ENCODE data around the gene REC114.
"Not testable (repeated sequence)": the region's sequence is repeated elsewhere in the genome, so short reads cannot be mapped to it uniquely, and the experiment has no call there.

REC114 gene

GRCh38 chr15:73575636-73576247 is 132.8 kb downstream of the REC114 start:
- no peak for DNase-seq (ENCODE audit: low read depth, low spot score)

GRCh38 chr15:73577593-73577992 is 134.6 kb downstream of the REC114 start:
- DNase-seq (ENCODE audit: low read depth, low spot score) = not testable (repeated sequence)

GRCh38 chr15:73578026-73578425 is 135.1 kb downstream of the REC114 start:
- no peak for DNase-seq (ENCODE audit: low read depth, low spot score)

GRCh38 chr15:73582851-73583379 is 140.0 kb downstream of the REC114 start:
- no peak for DNase-seq (ENCODE audit: low read depth, low spot score)

GRCh38 chr15:73583544-73583943 is 140.6 kb downstream of the REC114 start:
- no peak for DNase-seq (ENCODE audit: low read depth, low spot score)

- no peak for DNase-seq (ENCODE audit: low read depth, low spot score)
Measured at GRCh38 chr15:73584699-73585420, 141.9 kb downstream of the REC114 start.

- no peak for DNase-seq (ENCODE audit: low read depth, low spot score)
Measured at GRCh38 chr15:73585871-73586654, 143.1 kb downstream of the REC114 start.

- DNase-seq (ENCODE audit: low read depth, low spot score) = no peak
Measured at GRCh38 chr15:73589766-73590165, 146.8 kb downstream of the REC114 start.

GRCh38 chr15:73590263-73590662 is 147.3 kb downstream of the REC114 start:
- no peak for DNase-seq (ENCODE audit: low read depth, low spot score)

- no peak for DNase-seq (ENCODE audit: low read depth, low spot score)
Measured at GRCh38 chr15:73593304-73594074, 150.5 kb downstream of the REC114 start.

- no peak for DNase-seq (ENCODE audit: low read depth, low spot score)
Measured at GRCh38 chr15:73594109-73594508, 151.1 kb downstream of the REC114 start.

GRCh38 chr15:73596174-73596573 is 153.2 kb downstream of the REC114 start:
- DNase-seq (ENCODE audit: low read depth, low spot score) = no peak

- DNase-seq (ENCODE audit: low read depth, low spot score) = no peak
Measured at GRCh38 chr15:73597036-73597638, 154.2 kb downstream of the REC114 start.

GRCh38 chr15:73598530-73599160 is 155.7 kb downstream of the REC114 start:
- DNase-seq (ENCODE audit: low read depth, low spot score) = no peak

- no peak for DNase-seq (ENCODE audit: low read depth, low spot score)
Measured at GRCh38 chr15:73599934-73600333, 157.0 kb downstream of the REC114 start.

GRCh38 chr15:73600413-73601335 is 157.7 kb downstream of the REC114 start:
- DNase-seq (ENCODE audit: low read depth, low spot score) = no peak

GRCh38 chr15:73601451-73602445 is 158.8 kb downstream of the REC114 start:
- DNase-seq (ENCODE audit: low read depth, low spot score) = no peak

- no peak for DNase-seq (ENCODE audit: low read depth, low spot score)
Measured at GRCh38 chr15:73602446-73602843, 159.5 kb downstream of the REC114 start.
